Measurements from ENCODE around the gene SORCS2.

The SORCS2 gene

GRCh38 chr4:7679406-7680040 is 487.2 kb downstream of the SORCS2 start:
- FAIRE-seq (no peak), DNase-seq (ENCODE audit: insufficient read length, low spot score) (no peak)

- DNase-seq (ENCODE audit: insufficient read length, low spot score) (no peak), FAIRE-seq (no peak)
Observed at GRCh38 chr4:7680106-7680505, 487.8 kb downstream of the SORCS2 start.

- no peak for FAIRE-seq
- no peak for DNase-seq (ENCODE audit: insufficient read length, low spot score)
Observed at GRCh38 chr4:7680731-7681130, 488.4 kb downstream of the SORCS2 start.

GRCh38 chr4:7683126-7683703 is 490.9 kb downstream of the SORCS2 start:
- FAIRE-seq = no peak

GRCh38 chr4:7684294-7684693 is 492.0 kb downstream of the SORCS2 start:
- FAIRE-seq (no peak), DNase-seq (ENCODE audit: insufficient read length, low spot score) (no peak)

More at GRCh38 chr4:7683126-7683703, 490.9 kb downstream of the SORCS2 start:
- no peak for DNase-seq (ENCODE audit: insufficient read length, low spot score)

- FAIRE-seq = peak; percentile 48
- DNase-seq (ENCODE audit: insufficient read length, low spot score) = no peak
Observed at GRCh38 chr4:7686070-7686870, 493.9 kb downstream of the SORCS2 start.

- no peak for FAIRE-seq
- DNase-seq (ENCODE audit: insufficient read length, low spot score) = no peak
Observed at GRCh38 chr4:7687006-7687405, 494.7 kb downstream of the SORCS2 start.

- FAIRE-seq (no peak), DNase-seq (ENCODE audit: insufficient read length, low spot score) (no peak)
Observed at GRCh38 chr4:7687796-7688195, 495.5 kb downstream of the SORCS2 start.

- FAIRE-seq = peak; percentile 79
- no peak for DNase-seq (ENCODE audit: insufficient read length, low spot score)
Observed at GRCh38 chr4:7689773-7690693, 497.7 kb downstream of the SORCS2 start.

- DNase-seq (ENCODE audit: insufficient read length, low spot score) (no peak), FAIRE-seq (no peak)
Observed at GRCh38 chr4:7691061-7691460, 498.7 kb downstream of the SORCS2 start.

- DNase-seq (ENCODE audit: insufficient read length, low spot score) = no peak
- no peak for FAIRE-seq
Observed at GRCh38 chr4:7691982-7692381, 499.6 kb downstream of the SORCS2 start.

- no peak for DNase-seq (ENCODE audit: insufficient read length, low spot score)
- no peak for FAIRE-seq
Observed at GRCh38 chr4:7692451-7693236, 500.3 kb downstream of the SORCS2 start.

- FAIRE-seq (no peak), DNase-seq (ENCODE audit: insufficient read length, low spot score) (no peak)
Observed at GRCh38 chr4:7693237-7693608, 500.9 kb downstream of the SORCS2 start.

GRCh38 chr4:7693711-7694110 is 501.4 kb downstream of the SORCS2 start:
- FAIRE-seq (no peak), DNase-seq (ENCODE audit: insufficient read length, low spot score) (no peak)

- DNase-seq (ENCODE audit: insufficient read length, low spot score) (no peak), FAIRE-seq (no peak)
Observed at GRCh38 chr4:7694324-7694723, 502.0 kb downstream of the SORCS2 start.

GRCh38 chr4:7697343-7697742 is 505.0 kb downstream of the SORCS2 start:
- DNase-seq (ENCODE audit: insufficient read length, low spot score) (no peak), FAIRE-seq (no peak)

GRCh38 chr4:7697821-7698220 is 505.5 kb downstream of the SORCS2 start:
- FAIRE-seq (no peak), DNase-seq (ENCODE audit: insufficient read length, low spot score) (no peak)

- FAIRE-seq = no peak
- no peak for DNase-seq (ENCODE audit: insufficient read length, low spot score)
Observed at GRCh38 chr4:7698584-7698983, 506.2 kb downstream of the SORCS2 start.

- DNase-seq (ENCODE audit: insufficient read length, low spot score) (peak; percentile 69), FAIRE-seq (no peak)
Observed at GRCh38 chr4:7699031-7699430, 506.7 kb downstream of the SORCS2 start.

GRCh38 chr4:7699825-7700224 is 507.5 kb downstream of the SORCS2 start:
- no peak for DNase-seq (ENCODE audit: insufficient read length, low spot score)
- no peak for FAIRE-seq
